ENCODE data around the gene RNF224.

- TF ChIP-seq CTCF (IDR thresholded peaks at IDR 0.05; ENCODE audit: low read depth, low read length) (no peak), MYC (IDR thresholded peaks at IDR 0.05; ENCODE audit: low read depth, low read length) (no peak), POLR2A (IDR thresholded peaks at IDR 0.05; ENCODE audit: extremely low read depth, insufficient read length) (no peak)
These were observed 27.7 kb upstream of the RNF224 start for GRCh38 chr9:137199411-137200121.

Data from NB4 (cell line).